HFF-Myc (cell line): ENCODE measurements around the gene USP34.

Experiments used
- DNase-seq: peaks from one replicate; pipeline ENCODE4 v3.0.0-alpha.2; 2011; ENCODE audit warnings: low read depth; ENCODE audit errors: extremely low read depth
- H3K4me3 ChIP-seq: replicated peaks from 2 replicates; pipeline ENCODE4 v1.5.1; 2011; ENCODE audit warnings: low read depth, mild to moderate bottlenecking, control low read depth, low read length
- TF ChIP-seq, protein P1 (sequence below): IDR thresholded peaks from 2 replicates; pipeline ENCODE4 v1.5.1; 2012; ENCODE audit warnings: mild to moderate bottlenecking, low read depth, low read length, control low read depth; ENCODE audit errors: missing control alignments

The USP34 gene

DNA sequence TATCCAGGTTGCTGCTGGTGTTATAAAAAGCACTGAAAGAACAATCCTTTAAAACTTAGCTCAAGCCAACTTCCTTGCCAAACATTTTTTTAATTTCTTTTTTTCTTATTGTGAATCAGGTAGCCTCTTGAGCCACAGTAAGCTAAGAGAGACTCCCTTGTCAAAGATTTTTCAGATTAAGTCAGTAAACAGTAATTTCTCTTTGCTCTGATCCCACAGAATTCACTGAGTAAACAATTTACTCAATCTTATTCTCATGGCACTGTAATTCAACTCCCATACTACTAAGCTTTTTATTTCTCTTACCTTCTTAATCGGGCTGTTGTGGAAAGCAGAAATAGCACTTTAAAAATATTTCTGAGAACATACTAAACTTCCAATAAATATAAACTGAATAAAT lies 226.2 kb downstream of the USP34 start:
- DNase-seq: no peak
- TF ChIP-seq, protein P1, sequence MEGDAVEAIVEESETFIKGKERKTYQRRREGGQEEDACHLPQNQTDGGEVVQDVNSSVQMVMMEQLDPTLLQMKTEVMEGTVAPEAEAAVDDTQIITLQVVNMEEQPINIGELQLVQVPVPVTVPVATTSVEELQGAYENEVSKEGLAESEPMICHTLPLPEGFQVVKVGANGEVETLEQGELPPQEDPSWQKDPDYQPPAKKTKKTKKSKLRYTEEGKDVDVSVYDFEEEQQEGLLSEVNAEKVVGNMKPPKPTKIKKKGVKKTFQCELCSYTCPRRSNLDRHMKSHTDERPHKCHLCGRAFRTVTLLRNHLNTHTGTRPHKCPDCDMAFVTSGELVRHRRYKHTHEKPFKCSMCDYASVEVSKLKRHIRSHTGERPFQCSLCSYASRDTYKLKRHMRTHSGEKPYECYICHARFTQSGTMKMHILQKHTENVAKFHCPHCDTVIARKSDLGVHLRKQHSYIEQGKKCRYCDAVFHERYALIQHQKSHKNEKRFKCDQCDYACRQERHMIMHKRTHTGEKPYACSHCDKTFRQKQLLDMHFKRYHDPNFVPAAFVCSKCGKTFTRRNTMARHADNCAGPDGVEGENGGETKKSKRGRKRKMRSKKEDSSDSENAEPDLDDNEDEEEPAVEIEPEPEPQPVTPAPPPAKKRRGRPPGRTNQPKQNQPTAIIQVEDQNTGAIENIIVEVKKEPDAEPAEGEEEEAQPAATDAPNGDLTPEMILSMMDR: no peak
- H3K4me3 ChIP-seq: no peak overlapping the region

DNA sequence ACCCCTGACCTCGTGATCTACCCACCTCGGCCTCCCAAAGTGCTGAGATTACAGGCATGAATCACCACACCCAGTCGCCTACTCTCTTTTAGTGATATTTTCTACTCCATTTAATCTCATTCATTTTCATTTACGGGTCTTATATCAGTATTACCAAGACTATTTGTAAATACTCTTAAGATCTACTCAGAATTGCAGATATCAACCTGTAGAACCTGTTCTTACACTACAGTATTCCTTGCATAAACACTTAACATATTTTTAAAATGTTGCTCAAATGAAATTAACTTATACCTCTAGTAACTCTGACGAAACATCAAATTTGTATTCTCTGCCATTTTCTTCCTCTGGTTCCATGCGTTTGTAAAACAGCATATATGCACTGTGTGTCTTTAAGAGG lies 229.6 kb downstream of the USP34 start:
- H3K4me3 ChIP-seq: no peak overlapping the region
- TF ChIP-seq, protein P1: no peak
- DNase-seq: no peak

DNA sequence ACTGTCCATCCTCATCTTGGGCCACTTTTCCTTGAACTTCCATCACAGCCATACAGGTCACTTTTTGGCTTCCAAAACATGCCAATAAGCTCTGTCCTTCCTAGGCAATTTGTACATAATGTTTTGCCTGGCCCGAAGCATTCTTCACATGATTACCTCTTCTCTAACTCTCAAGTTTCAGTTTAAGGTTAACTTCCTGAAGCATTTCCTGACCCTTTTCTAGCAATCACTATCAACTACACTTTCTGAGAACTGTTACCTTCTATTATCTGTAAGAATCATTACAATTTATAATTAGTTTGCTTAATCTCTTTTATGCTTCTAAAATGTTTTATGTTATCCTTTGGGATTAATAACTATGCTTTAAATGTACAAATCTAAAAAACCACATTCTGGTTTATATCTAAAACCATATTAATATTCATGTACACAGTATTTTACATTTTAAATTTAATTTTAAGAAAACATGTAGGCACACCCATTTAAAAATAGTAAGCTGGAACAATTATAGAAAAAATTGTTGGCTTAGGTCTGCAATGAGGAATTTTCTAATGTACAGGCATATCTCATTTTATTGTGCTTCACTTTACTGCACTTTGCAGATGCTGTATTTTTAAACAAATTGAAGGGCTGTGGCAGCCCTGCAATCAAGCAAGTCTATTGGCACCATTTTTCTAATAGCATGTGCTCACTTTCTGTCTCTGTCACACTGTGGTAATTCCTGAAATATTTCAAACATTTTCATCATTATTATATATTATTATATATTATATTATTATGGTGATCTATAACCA lies 232.5 kb downstream of the USP34 start:
- no peak for DNase-seq
- no peak overlapping the region for H3K4me3 ChIP-seq

DNA sequence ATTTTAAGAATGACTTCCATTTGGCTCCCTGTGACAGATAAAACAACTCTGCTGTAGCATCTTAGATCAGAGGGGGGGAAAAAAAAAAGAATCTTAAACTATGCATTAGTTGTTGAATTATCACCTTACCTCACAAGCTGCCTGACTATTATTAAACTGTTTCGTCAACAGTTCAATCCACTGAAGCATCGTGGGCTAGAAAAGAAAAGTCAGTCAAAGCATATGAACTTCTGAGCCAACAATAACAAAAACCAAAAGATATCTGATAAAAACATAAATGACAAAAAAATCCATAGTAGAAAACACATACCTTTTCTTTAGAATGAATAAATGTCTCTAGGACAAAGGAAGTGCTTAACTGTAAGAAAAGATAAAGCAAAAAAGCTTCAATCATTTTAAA lies 235.2 kb downstream of the USP34 start:
- TF ChIP-seq, protein P1: no peak
- no peak overlapping the region for H3K4me3 ChIP-seq
- no peak for DNase-seq

More for the DNA sequence above, 232.5 kb downstream of the USP34 start:
- TF ChIP-seq, protein P1: no peak

DNA sequence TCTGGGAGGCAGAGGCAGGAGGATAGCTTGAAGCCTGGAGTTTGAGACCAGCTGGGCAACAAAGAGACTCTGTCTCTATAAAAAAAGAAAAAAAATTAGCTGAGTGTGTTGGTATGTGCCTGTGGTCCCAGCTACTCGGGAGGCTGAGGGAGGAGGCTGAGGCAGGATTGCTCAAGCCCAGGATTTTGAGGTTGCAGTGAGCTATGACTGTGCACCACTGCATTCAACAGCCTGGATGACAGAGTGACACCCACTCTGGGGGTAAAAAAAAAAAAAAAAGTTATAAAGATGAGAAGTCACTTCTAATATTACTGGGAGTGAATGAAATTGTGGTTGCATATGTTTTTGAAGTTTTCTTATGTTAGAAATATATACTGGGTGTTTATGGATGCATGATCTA lies 237.3 kb downstream of the USP34 start:
- no peak for DNase-seq
- H3K4me3 ChIP-seq: no peak overlapping the region
- TF ChIP-seq, protein P1: no peak

DNA sequence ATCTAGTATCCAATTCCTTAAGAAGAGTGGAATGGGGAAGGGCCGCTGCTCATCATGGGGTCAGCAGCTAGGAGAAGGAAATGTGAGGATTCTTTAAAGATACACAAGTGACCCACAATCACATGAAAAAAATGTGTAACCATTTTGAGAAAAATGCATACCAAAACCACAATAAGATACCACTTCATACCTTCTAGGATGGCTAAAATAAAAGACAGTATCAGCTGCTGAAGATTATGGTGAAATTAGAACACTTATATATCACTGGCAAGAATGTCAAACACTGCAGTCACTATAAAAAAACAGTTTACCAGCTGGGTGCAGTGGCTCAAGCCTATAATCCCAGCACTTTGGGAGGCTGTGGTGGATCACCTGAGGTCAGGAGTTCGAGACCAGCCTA lies 241.0 kb downstream of the USP34 start:
- DNase-seq: no peak
- H3K4me3 ChIP-seq: no peak overlapping the region
- TF ChIP-seq, protein P1: no peak

DNA sequence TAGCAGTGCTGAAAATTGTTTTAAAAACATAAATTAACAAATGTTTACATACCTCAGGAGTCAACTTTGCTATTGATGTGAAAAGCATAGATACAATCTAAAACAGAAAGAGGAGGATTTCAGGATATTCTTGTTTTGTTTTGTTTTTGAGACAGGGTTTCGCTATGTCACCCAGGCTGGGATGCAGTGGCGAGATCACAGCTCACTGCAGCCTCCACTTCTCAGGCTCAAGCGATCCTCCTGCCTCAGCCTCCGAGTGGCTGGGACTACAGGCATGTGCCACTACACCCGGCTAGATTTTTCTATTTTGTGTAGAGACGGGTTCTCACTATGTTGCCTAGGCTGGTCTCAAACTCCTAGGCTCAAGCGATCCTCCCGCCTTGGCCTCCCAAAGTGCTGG lies 248.3 kb downstream of the USP34 start:
- DNase-seq: no peak
- H3K4me3 ChIP-seq: no peak overlapping the region
- TF ChIP-seq, protein P1: no peak
